Left ventricle myocardium inferior (tissue), 1 donor: Measurements from ENCODE around the gene PLCB1. TPM values are rescaled to one million over a fixed set of nuclear protein-coding genes. Genes with fewer than 3 reads are reported as not detected.

Experiments
- DNase-seq: peaks from one replicate; pipeline ENCODE4 v3.0.0-alpha.2; 2020
- H3K27ac ChIP-seq: fragments of 200-600 bp; replicated peaks from 2 replicates; pipeline ENCODE4 v1.8.0; 2021
- H3K27me3 ChIP-seq: fragments of 200-600 bp; 2 replicates; pipeline ENCODE4 v1.8.0; 2021; ENCODE audit warnings: low read depth
- H3K36me3 ChIP-seq: fragments of 200-600 bp; 2 replicates; pipeline ENCODE4 v1.8.0; 2021
- H3K4me1 ChIP-seq: fragments of 200-600 bp; 2 replicates; pipeline ENCODE4 v1.8.0; 2021
- H3K4me3 ChIP-seq: fragments of 200-600 bp; 2 replicates; pipeline ENCODE4 v1.8.0; 2021; ENCODE audit warnings: mild to moderate bottlenecking, moderate library complexity
- H3K9me3 ChIP-seq: fragments of 200-600 bp; replicated peaks from 2 replicates; pipeline ENCODE4 v1.8.0; 2021
- CTCF ChIP-seq: fragments of 200-600 bp; IDR thresholded peaks from 2 replicates; pipeline ENCODE4 v1.8.0; 2021; ENCODE audit warnings: antibody characterized with exemption, mild to moderate bottlenecking, borderline replicate concordance
- intact Hi-C: fragments of 100-400 bp; cut with micrococcal nuclease; formaldehyde crosslinking; loops from one replicate; pipeline ENCODE4 v1.11.0; 2022
- total RNA-seq: library from RNA; stranded (reverse); fragmentation: NEBNext Ultra II Directional; extraction: Animal tissue kit (Norgen Biotek cat#: 25700); gene quantifications from one replicate; pipeline ENCODE4 v1.2.1, GENCODE V29; 2021
- donor health status: DM: no; HTN: yes; CAD: no; lungs with severe emphysema.

Gene PLCB1
- total RNA-seq, 1 donor from 2014 or later = 6.0 TPM

- Histone ChIP-seq H3K4me1 (peaks cover 9% of the 10 kb centered on the region), H3K4me3 (no peak overlapping the region), H3K36me3 (no peaks in the 10 kb centered on the region), H3K27me3 (no peaks in the 10 kb centered on the region), H3K9me3 (no peaks in the 10 kb centered on the region), H3K27ac (no peak overlapping the region)
- no peak for DNase-seq
- no peak for TF ChIP-seq CTCF
- intact Hi-C loops = no loop called here
These were observed 117.6 kb downstream of the PLCB1 start for GRCh38 chr20:8249634-8250033.

- no peak for DNase-seq
- no peaks in the 10 kb centered on the region for H3K27me3 ChIP-seq
- no peaks in the 10 kb centered on the region for H3K4me1 ChIP-seq
- H3K4me3 ChIP-seq = no peak overlapping the region
- intact Hi-C loops = no loop called here
- H3K36me3 ChIP-seq = no peaks in the 10 kb centered on the region
- no peak overlapping the region for H3K27ac ChIP-seq
- TF ChIP-seq CTCF = no peak
- H3K9me3 ChIP-seq = no peaks in the 10 kb centered on the region
These were observed 118.6 kb downstream of the PLCB1 start for GRCh38 chr20:8250539-8251200.

GRCh38 chr20:8251201-8251575 is 119.1 kb downstream of the PLCB1 start:
- Histone ChIP-seq H3K9me3 (no peaks in the 10 kb centered on the region), H3K27ac (no peak overlapping the region), H3K27me3 (no peaks in the 10 kb centered on the region), H3K4me1 (no peaks in the 10 kb centered on the region), H3K36me3 (no peaks in the 10 kb centered on the region), H3K4me3 (no peak overlapping the region)
- intact Hi-C loops = no loop called here
- DNase-seq = no peak
- no peak for TF ChIP-seq CTCF

- no peak for TF ChIP-seq CTCF
- H3K27me3 ChIP-seq = no peaks in the 10 kb centered on the region
- DNase-seq = no peak
- intact Hi-C loops = no loop called here
- no peaks in the 10 kb centered on the region for H3K36me3 ChIP-seq
- no peak overlapping the region for H3K27ac ChIP-seq
- H3K4me1 ChIP-seq = no peaks in the 10 kb centered on the region
- H3K9me3 ChIP-seq = no peaks in the 10 kb centered on the region
- no peak overlapping the region for H3K4me3 ChIP-seq
These were observed 123.0 kb downstream of the PLCB1 start for GRCh38 chr20:8254911-8255582.

- H3K27ac ChIP-seq = no peak overlapping the region
- no peak overlapping the region for H3K4me3 ChIP-seq
- no peaks in the 10 kb centered on the region for H3K27me3 ChIP-seq
- no peaks in the 10 kb centered on the region for H3K9me3 ChIP-seq
- DNase-seq = no peak
- no peaks in the 10 kb centered on the region for H3K36me3 ChIP-seq
- no peaks in the 10 kb centered on the region for H3K4me1 ChIP-seq
- no peak for TF ChIP-seq CTCF
- intact Hi-C loops = no loop called here
These were observed 124.0 kb downstream of the PLCB1 start for GRCh38 chr20:8255945-8256632.
